HepG2 (cell line): ENCODE results near the gene CAPS. TPM values are rescaled to one million over a fixed set of nuclear protein-coding genes. Genes with fewer than 3 reads are reported as not detected.

Experiments used
- ASH2L ChIP-seq: fragments of 300-600, 200-600 bp; sonication (generic); IDR thresholded peaks from 2 replicates; pipeline ENCODE4 v1.7.0; 2017; ENCODE audit warnings: low read depth, mild to moderate bottlenecking, moderate library complexity, mixed read lengths, low read length; ENCODE audit not compliant: insufficient read length
- ATRX ChIP-seq: sonication (generic); formaldehyde crosslinking; IDR thresholded peaks from 2 replicates; pipeline ENCODE4 v1.4.0; 2020; ENCODE audit warnings: missing genetic modification reagents, borderline replicate concordance
- CAMTA2 ChIP-seq: sonication (generic); formaldehyde crosslinking; IDR thresholded peaks from 2 replicates; pipeline ENCODE4 v1.4.0; 2020; ENCODE audit warnings: mild to moderate bottlenecking, missing genetic modification reagents, borderline replicate concordance
- CCAR2 ChIP-seq: fragments of 200-400 bp; formaldehyde crosslinking; optimal IDR thresholded peaks from 2 replicates; pipeline ENCODE3; 2018; ENCODE audit warnings: low read depth, mild to moderate bottlenecking, low read length, moderate library complexity
- ESRRA ChIP-seq: sonication (generic); formaldehyde crosslinking; IDR thresholded peaks from 2 replicates; pipeline ENCODE4 v1.5.1; 2020; ENCODE audit warnings: mild to moderate bottlenecking, low read depth, missing genetic modification reagents
- JDP2 ChIP-seq: sonication (generic); formaldehyde crosslinking; IDR thresholded peaks from 2 replicates; pipeline ENCODE4 v1.8.1; 2022; ENCODE audit warnings: missing genetic modification reagents, borderline replicate concordance
- KAT2B ChIP-seq: fragments of 150-350 bp; IDR thresholded peaks from 2 replicates; pipeline ENCODE4 v1.6.1; 2014; ENCODE audit warnings: low read depth, low read length, borderline replicate concordance
- KDM5B ChIP-seq: sonication (generic); formaldehyde crosslinking; IDR thresholded peaks from 2 replicates; pipeline ENCODE4 v1.4.0; 2020; ENCODE audit warnings: missing genetic modification reagents, mild to moderate bottlenecking, borderline replicate concordance
- MXI1 ChIP-seq: IDR thresholded peaks from 3 replicates; pipeline ENCODE4 v1.6.1; 2012; ENCODE audit warnings: low read depth, low read length, inconsistent platforms, borderline replicate concordance
- SKI ChIP-seq: fragments of 450-650 bp; IDR thresholded peaks from one replicate; pipeline ENCODE4 v1.6.1; 2018; ENCODE audit warnings: mild to moderate bottlenecking; ENCODE audit not compliant: partially characterized antibody
- TGIF2 ChIP-seq: IDR thresholded peaks from 2 replicates; pipeline ENCODE4 v1.6.1; 2016; ENCODE audit warnings: control low read depth, missing compliant biosample characterization
- THAP11 ChIP-seq: IDR thresholded peaks from 2 replicates; pipeline ENCODE4 v1.6.1; 2016; ENCODE audit warnings: missing biosample characterization, missing genetic modification reagents
- XBP1 ChIP-seq: sonication (generic); formaldehyde crosslinking; IDR thresholded peaks from 2 replicates; pipeline ENCODE4 v1.5.0; 2020; ENCODE audit warnings: missing genetic modification reagents
- XRCC5 ChIP-seq: fragments of 200-400 bp; formaldehyde crosslinking; optimal IDR thresholded peaks from 2 replicates; pipeline ENCODE3; 2017; ENCODE audit warnings: mild to moderate bottlenecking, low read length
- ZNF124 ChIP-seq: sonication (generic); formaldehyde crosslinking; IDR thresholded peaks from 2 replicates; pipeline ENCODE4 v1.4.0; 2020; ENCODE audit warnings: missing genetic modification reagents
- ZNF282 ChIP-seq: fragments of 450-650 bp; IDR thresholded peaks from 2 replicates; pipeline ENCODE4 v1.6.1; 2018; ENCODE audit not compliant: partially characterized antibody
- ZNF333 ChIP-seq: sonication (generic); formaldehyde crosslinking; IDR thresholded peaks from 2 replicates; pipeline ENCODE4 v1.4.0; 2020; ENCODE audit warnings: mild to moderate bottlenecking, missing genetic modification reagents, borderline replicate concordance
- ZNF547 ChIP-seq: sonication (generic); formaldehyde crosslinking; IDR thresholded peaks from 2 replicates; pipeline ENCODE4 v1.5.1; 2020; ENCODE audit warnings: mild to moderate bottlenecking, missing genetic modification reagents
- ZNF678 ChIP-seq: sonication (generic); formaldehyde crosslinking; IDR thresholded peaks from 2 replicates; pipeline ENCODE4 v1.4.0; 2020; ENCODE audit warnings: mild to moderate bottlenecking, missing genetic modification reagents
- ZNF766 ChIP-seq: sonication (generic); formaldehyde crosslinking; IDR thresholded peaks from 2 replicates; pipeline ENCODE4 v1.5.0; 2020; ENCODE audit warnings: missing genetic modification reagents, borderline replicate concordance
- ZNF768 ChIP-seq: sonication (generic); formaldehyde crosslinking; IDR thresholded peaks from 2 replicates; pipeline ENCODE4 v1.4.0; 2020; ENCODE audit warnings: missing genetic modification reagents
- ZNF775 ChIP-seq: sonication (generic); formaldehyde crosslinking; IDR thresholded peaks from 2 replicates; pipeline ENCODE4 v1.4.0; 2020; ENCODE audit warnings: missing genetic modification reagents, mild to moderate bottlenecking, moderate library complexity, borderline replicate concordance
- ZNF790 ChIP-seq: sonication (generic); formaldehyde crosslinking; IDR thresholded peaks from 2 replicates; pipeline ENCODE4 v1.8.0; 2022; ENCODE audit warnings: missing genetic modification reagents, mild to moderate bottlenecking, borderline replicate concordance
- ZSCAN30 ChIP-seq: sonication (generic); formaldehyde crosslinking; IDR thresholded peaks from 2 replicates; pipeline ENCODE4 v1.5.0; 2020; ENCODE audit warnings: mild to moderate bottlenecking, missing genetic modification reagents
- polyA plus RNA-seq, 8 experiments: library from polyadenylated mRNA; depleted of rRNA in 3 of 8; stranded (reverse) in 7 of 8; unstranded in 1 of 8; fragments of >200 nt; fragmentation: Illumina TruSeq in 4 of 8; extraction: Trizol in 4 of 8; gene quantifications; 2 replicates each; pipeline versions ENCODE4 v1.2.1 to v1.2.3, GENCODE V29; 2011 to 2016; ENCODE audit warnings: low read depth in 4 of 8, missing spikeins in 1 of 8, mixed read lengths in 1 of 8; ENCODE audit not compliant: insufficient read depth in 1 of 8
- total RNA-seq, 5 experiments: library from RNA; depleted of rRNA; stranded (reverse); fragments of >200 nt; fragmentation: Illumina TruSeq; extraction: Trizol; gene quantifications; 2 replicates each; pipeline ENCODE4 v1.2.3, GENCODE V29; 2016; ENCODE audit warnings: low read depth in 1 of 5
- TF ChIP-seq, protein P1 (sequence below): sonication (generic); formaldehyde crosslinking; IDR thresholded peaks from 2 replicates; pipeline ENCODE4 v1.8.1; 2023; ENCODE audit warnings: missing genetic modification reagents, mild to moderate bottlenecking, borderline replicate concordance
- TF ChIP-seq, protein P2 (sequence below): sonication (generic); formaldehyde crosslinking; IDR thresholded peaks from 2 replicates; pipeline ENCODE4 v1.4.0; 2020; ENCODE audit warnings: missing genetic modification reagents
- TF ChIP-seq, protein P3 (sequence below): sonication (generic); formaldehyde crosslinking; conservative IDR thresholded peaks from 2 replicates; pipeline ENCODE4 v1.4.0; 2020; ENCODE audit warnings: mild to moderate bottlenecking, missing genetic modification reagents, moderate library complexity

The CAPS gene
- total and polyA plus RNA-seq, 2 of the 13 experiments (the other 11 are each of a cell fraction or from before 2014, with no cell fraction given): 3.1 TPM

DNA sequence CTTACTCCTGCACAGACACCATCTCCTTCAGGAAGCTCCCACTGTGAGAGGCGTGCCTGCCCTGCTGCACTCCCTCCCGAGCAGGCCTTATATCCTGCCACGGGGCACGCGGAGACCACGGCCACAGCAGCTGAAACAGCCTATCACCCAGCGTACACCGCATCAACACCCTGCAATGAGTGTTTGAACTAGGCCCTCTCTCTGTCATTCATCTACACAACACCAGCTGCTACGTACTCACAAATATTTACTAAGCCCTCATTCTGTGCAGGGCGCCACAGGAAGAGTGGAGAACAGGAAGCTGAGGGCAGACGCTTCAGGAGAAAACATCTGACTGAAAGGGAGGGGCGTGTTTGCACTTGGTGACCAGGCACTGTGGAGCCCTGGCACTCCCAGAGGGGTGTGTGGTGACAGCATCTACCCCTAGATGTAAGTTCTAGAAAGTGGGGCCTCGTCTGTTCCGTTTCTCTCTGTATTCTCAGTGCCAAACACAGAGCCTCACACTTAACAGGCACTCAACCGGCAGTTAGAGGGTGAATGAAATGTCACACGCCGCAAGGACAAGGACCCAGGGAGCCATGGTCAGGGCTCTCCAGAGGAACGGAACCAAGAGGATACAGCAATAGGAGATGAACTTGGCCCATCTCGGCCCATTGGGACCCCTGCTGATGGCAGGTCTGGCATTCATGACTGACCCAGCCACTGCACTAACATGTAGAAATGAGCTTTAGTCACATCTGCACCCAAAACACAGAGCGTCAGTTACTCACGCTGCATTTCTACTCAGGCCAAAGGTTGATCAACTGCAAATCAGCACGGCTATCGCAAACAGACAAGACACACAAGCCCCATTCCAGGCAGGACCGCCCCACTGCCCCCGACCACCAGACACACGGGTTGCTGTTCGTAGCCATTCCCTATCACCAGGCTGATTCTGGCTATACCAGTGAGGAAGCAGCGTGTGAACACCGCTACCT lies 48.2 kb downstream of the CAPS start (continued):
- TF ChIP-seq ASH2L (peak; percentile 81), ZSCAN30 (CRISPR knock-in tag) (0 out of 2 replicates have a peak, but pooled peaks have one; percentile 12), ZNF547 (CRISPR knock-in tag) (no peak), KAT2B (no peak), ESRRA (CRISPR knock-in tag) (peak; percentile 63; the same call in 1 of the 2 replicates), ZNF282 (no peak), CCAR2 (peak; percentile 17), TGIF2 (CRISPR knock-in tag) (peak; percentile 81; the same call in 1 of the 2 replicates), ZNF678 (CRISPR knock-in tag) (no peak), JDP2 (no peak; the same call in 1 of the 2 replicates), CAMTA2 (CRISPR knock-in tag) (no peak), ATRX (CRISPR knock-in tag) (no peak), ZNF790 (CRISPR knock-in tag) (no peak), MXI1 (peak; percentile 93; the same call in 1 of the 3 replicates), ZNF768 (0 out of 2 replicates have a peak, but pooled peaks have one; percentile 35), SKI (peak; percentile 74), XRCC5 (peak; percentile 73), THAP11 (CRISPR knock-in tag) (peak; percentile 79), ZNF766 (0 out of 2 replicates have a peak, but pooled peaks have one; percentile 6), ZNF775 (CRISPR knock-in tag) (no peak), ZNF333 (CRISPR knock-in tag) (no peak), ZNF124 (CRISPR knock-in tag) (peak; percentile 56; the same call in 1 of the 2 replicates), XBP1 (CRISPR knock-in tag) (no peak), KDM5B (CRISPR knock-in tag) (peak; percentile 69; the same call in 1 of the 2 replicates)
- TF ChIP-seq, protein P1, sequence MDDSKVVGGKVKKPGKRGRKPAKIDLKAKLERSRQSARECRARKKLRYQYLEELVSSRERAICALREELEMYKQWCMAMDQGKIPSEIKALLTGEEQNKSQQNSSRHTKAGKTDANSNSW (CRISPR knock-in tag): no peak; the same call in 1 of the 2 replicates
- TF ChIP-seq, protein P2, sequence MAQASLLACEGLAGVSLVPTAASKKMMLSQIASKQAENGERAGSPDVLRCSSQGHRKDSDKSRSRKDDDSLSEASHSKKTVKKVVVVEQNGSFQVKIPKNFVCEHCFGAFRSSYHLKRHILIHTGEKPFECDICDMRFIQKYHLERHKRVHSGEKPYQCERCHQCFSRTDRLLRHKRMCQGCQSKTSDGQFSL (CRISPR knock-in tag): no peak
- TF ChIP-seq, protein P3, sequence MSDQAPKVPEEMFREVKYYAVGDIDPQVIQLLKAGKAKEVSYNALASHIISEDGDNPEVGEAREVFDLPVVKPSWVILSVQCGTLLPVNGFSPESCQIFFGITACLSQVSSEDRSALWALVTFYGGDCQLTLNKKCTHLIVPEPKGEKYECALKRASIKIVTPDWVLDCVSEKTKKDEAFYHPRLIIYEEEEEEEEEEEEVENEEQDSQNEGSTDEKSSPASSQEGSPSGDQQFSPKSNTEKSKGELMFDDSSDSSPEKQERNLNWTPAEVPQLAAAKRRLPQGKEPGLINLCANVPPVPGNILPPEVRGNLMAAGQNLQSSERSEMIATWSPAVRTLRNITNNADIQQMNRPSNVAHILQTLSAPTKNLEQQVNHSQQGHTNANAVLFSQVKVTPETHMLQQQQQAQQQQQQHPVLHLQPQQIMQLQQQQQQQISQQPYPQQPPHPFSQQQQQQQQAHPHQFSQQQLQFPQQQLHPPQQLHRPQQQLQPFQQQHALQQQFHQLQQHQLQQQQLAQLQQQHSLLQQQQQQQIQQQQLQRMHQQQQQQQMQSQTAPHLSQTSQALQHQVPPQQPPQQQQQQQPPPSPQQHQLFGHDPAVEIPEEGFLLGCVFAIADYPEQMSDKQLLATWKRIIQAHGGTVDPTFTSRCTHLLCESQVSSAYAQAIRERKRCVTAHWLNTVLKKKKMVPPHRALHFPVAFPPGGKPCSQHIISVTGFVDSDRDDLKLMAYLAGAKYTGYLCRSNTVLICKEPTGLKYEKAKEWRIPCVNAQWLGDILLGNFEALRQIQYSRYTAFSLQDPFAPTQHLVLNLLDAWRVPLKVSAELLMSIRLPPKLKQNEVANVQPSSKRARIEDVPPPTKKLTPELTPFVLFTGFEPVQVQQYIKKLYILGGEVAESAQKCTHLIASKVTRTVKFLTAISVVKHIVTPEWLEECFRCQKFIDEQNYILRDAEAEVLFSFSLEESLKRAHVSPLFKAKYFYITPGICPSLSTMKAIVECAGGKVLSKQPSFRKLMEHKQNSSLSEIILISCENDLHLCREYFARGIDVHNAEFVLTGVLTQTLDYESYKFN: peak; percentile 95
